Body of pancreas (tissue), 4 donors: ENCODE measurements around the gene UGT1A8.

ENCODE experiments used
- POLR2A ChIP-seq, 3 donors: fragments of 450-650 bp; IDR thresholded peaks; one replicate each; pipeline ENCODE4 v1.6.1; 2016; ENCODE audit warnings: antibody characterized with exemption in 3 of 3, mild to moderate bottlenecking in 2 of 3
- TF ChIP-seq, protein P1 (sequence below), 7 experiments: fragments of 450-650 bp in 4 of 7; fragments of 200-600 bp in 3 of 7; sonication (generic) in 3 of 7; IDR thresholded peaks; one replicate each; pipeline ENCODE4 v1.5.1; 2016 to 2019; ENCODE audit warnings: antibody characterized with exemption in 7 of 7

DNA sequence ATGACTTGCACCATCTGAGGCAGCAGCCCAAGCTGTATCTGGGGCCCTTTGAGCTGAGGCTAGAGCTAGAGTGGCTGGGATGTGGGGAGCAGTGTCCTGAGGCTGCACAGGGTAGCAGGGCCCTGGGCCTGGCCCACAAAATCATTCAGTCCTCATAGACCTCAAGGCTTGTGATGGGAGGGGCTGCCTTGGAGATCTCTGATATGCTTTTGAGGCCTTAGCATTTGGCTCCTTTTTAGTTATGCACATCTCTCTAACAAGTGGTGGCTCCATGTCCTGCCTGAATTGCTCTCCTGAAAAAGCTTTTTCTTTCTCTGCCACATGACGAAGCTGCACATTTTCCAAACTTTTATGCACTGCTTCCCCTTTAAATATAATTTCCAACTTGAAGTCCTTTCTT is 11.8 kb upstream of the UGT1A8 start:
- no peak for TF ChIP-seq POLR2A (IDR thresholded peaks at IDR 0.05)
- TF ChIP-seq, protein P1, sequence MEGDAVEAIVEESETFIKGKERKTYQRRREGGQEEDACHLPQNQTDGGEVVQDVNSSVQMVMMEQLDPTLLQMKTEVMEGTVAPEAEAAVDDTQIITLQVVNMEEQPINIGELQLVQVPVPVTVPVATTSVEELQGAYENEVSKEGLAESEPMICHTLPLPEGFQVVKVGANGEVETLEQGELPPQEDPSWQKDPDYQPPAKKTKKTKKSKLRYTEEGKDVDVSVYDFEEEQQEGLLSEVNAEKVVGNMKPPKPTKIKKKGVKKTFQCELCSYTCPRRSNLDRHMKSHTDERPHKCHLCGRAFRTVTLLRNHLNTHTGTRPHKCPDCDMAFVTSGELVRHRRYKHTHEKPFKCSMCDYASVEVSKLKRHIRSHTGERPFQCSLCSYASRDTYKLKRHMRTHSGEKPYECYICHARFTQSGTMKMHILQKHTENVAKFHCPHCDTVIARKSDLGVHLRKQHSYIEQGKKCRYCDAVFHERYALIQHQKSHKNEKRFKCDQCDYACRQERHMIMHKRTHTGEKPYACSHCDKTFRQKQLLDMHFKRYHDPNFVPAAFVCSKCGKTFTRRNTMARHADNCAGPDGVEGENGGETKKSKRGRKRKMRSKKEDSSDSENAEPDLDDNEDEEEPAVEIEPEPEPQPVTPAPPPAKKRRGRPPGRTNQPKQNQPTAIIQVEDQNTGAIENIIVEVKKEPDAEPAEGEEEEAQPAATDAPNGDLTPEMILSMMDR (IDR thresholded peaks at IDR 0.05) = no peak
